NOMO-1 treated with DMSO at 0.1 percent for 48 hours (cell line): ENCODE data around the gene EREG.

Source experiments
- DNase-seq: peaks from one replicate; lab custom pipeline; 2025; ENCODE audit not compliant: unreplicated experiment; lab: John Stamatoyannopoulos, UW

Gene EREG

GRCh38 chr4:74423104-74423503, 58.2 kb downstream of the EREG start:
- DNase-seq = no peak

- DNase-seq = no peak
Measured at GRCh38 chr4:74424111-74424510, 59.2 kb downstream of the EREG start.

GRCh38 chr4:74426101-74426500, 61.2 kb downstream of the EREG start:
- DNase-seq = no peak

GRCh38 chr4:74428276-74428675, 63.3 kb downstream of the EREG start:
- no peak for DNase-seq

- DNase-seq = peak; percentile 86
Measured at GRCh38 chr4:74431113-74431826, 66.3 kb downstream of the EREG start.

- no peak for DNase-seq
Measured at GRCh38 chr4:74433043-74433442, 68.1 kb downstream of the EREG start.

- no peak for DNase-seq
Measured at GRCh38 chr4:74433541-74434172, 68.7 kb downstream of the EREG start.

GRCh38 chr4:74435296-74435695, 70.4 kb downstream of the EREG start:
- DNase-seq = no peak

- DNase-seq = no peak
Measured at GRCh38 chr4:74437866-74438265, 72.9 kb downstream of the EREG start.
